HG03469 (cell line): ENCODE measurements around the gene PLAC8L1.

Source experiments
- ATAC-seq: cut with Tn5 transposase; IDR thresholded peaks from one replicate; pipeline ENCODE4 v1.9.1; 2021; ENCODE audit warnings: mild to moderate bottlenecking, moderate library complexity, moderate number of reproducible peaks; ENCODE audit not compliant: unreplicated experiment

Gene PLAC8L1

GRCh38 chr5:146047396-146047795, 58.0 kb downstream of the PLAC8L1 start:
- no peak for ATAC-seq

- ATAC-seq: no peak
These were observed 61.7 kb downstream of the PLAC8L1 start for GRCh38 chr5:146043722-146044121.

GRCh38 chr5:146042628-146043279, 62.6 kb downstream of the PLAC8L1 start:
- ATAC-seq: no peak

- peak; percentile 61 for ATAC-seq
These were observed 64.1 kb downstream of the PLAC8L1 start for GRCh38 chr5:146041180-146041789.

- ATAC-seq: no peak
These were observed 64.8 kb downstream of the PLAC8L1 start for GRCh38 chr5:146040527-146040926.

- no peak for ATAC-seq
These were observed 66.0 kb downstream of the PLAC8L1 start for GRCh38 chr5:146039420-146039819.

- no peak for ATAC-seq
These were observed 70.8 kb downstream of the PLAC8L1 start for GRCh38 chr5:146034605-146035004.
